ENCODE results near the gene LRMDA.

Gene LRMDA

GRCh38 chr10:75431180-75432111, at the start of gene LRMDA:
Gene LRMDA, plus strand, starts transcription at chr10:75431624.
- intact Hi-C loops (cut with DNase I) = no loop called here
- DNase-seq = peak in 24 of 42 donors; percentile 6 to 67 (median 33)

- intact Hi-C loops (cut with DNase I) = no loop called here
- no peak for DNase-seq
These were observed 45.3 kb upstream of the LRMDA start for GRCh38 chr10:75386128-75386527.

GRCh38 chr10:75388082-75388481, 43.3 kb upstream of the LRMDA start:
- intact Hi-C loops (cut with DNase I) = no loop called here
- DNase-seq = no peak

GRCh38 chr10:75390178-75390577, 41.2 kb upstream of the LRMDA start:
- no peak for DNase-seq
- intact Hi-C loops (cut with DNase I) = loop anchor here (10.0 kb wide), 2 partner anchors 95 to 915 kb away; no protein-coding TSS in a partner anchor

GRCh38 chr10:75392271-75392670, 39.2 kb upstream of the LRMDA start:
- no peak for DNase-seq
- intact Hi-C loops (cut with DNase I) = loop anchor here (10.0 kb wide), 2 partner anchors 97 to 913 kb away; no protein-coding TSS in a partner anchor

- DNase-seq = no peak
- intact Hi-C loops (cut with DNase I) = loop anchor here (10.0 kb wide), 2 partner anchors 98 to 912 kb away; no protein-coding TSS in a partner anchor
These were observed 38.7 kb upstream of the LRMDA start for GRCh38 chr10:75392744-75393143.

- intact Hi-C loops (cut with DNase I) = loop anchor here (10.0 kb wide), 2 partner anchors 99 to 911 kb away; no protein-coding TSS in a partner anchor
- DNase-seq = no peak
These were observed 37.2 kb upstream of the LRMDA start for GRCh38 chr10:75394221-75394620.

- intact Hi-C loops (cut with DNase I) = loop anchor here (10.0 kb wide), 2 partner anchors 100 to 910 kb away; no protein-coding TSS in a partner anchor
- peak in 28 of 42 donors; percentile 12 to 75 (median 52) for DNase-seq
These were observed 36.1 kb upstream of the LRMDA start for GRCh38 chr10:75395066-75395931.

GRCh38 chr10:75395932-75396630, 35.3 kb upstream of the LRMDA start:
- intact Hi-C loops (cut with DNase I) = loop anchor here (10.0 kb wide), 2 partner anchors 101 to 909 kb away; no protein-coding TSS in a partner anchor
- DNase-seq = peak in 11 of 42 donors; percentile 6 to 45 (median 25)

GRCh38 chr10:75396631-75397495, 34.6 kb upstream of the LRMDA start:
- intact Hi-C loops (cut with DNase I) = loop anchor here (10.0 kb wide), 2 partner anchors 102 to 908 kb away; no protein-coding TSS in a partner anchor
- peak in 12 of 42 donors; percentile 15 to 49 (median 26) for DNase-seq

- intact Hi-C loops (cut with DNase I) = loop anchor here (10.0 kb wide), 2 partner anchors 103 to 907 kb away; no protein-coding TSS in a partner anchor
- peak in 7 of 42 donors; percentile 7 to 48 (median 19) for DNase-seq
These were observed 33.8 kb upstream of the LRMDA start for GRCh38 chr10:75397496-75398199.

GRCh38 chr10:75398200-75398691, 33.2 kb upstream of the LRMDA start:
- peak in 5 of 42 donors; percentile 6 to 38 (median 23) for DNase-seq
- intact Hi-C loops (cut with DNase I) = loop anchor here (10.0 kb wide), 2 partner anchors 103 to 907 kb away; no protein-coding TSS in a partner anchor

GRCh38 chr10:75398692-75399460, 32.5 kb upstream of the LRMDA start:
- peak in 5 of 42 donors; percentile 8 to 46 (median 18) for DNase-seq
- intact Hi-C loops (cut with DNase I) = loop anchor here (10.0 kb wide), 2 partner anchors 104 to 906 kb away; no protein-coding TSS in a partner anchor

GRCh38 chr10:75399461-75400162, 31.8 kb upstream of the LRMDA start:
- DNase-seq = peak; percentile 59 to 92 (median 80)
- intact Hi-C loops (cut with DNase I) = loop anchor here (10.0 kb wide), 4 partner anchors 105 to 905 kb away; no protein-coding TSS in a partner anchor
